ENCODE data around the gene DNLZ.

- TF ChIP-seq, protein P1, sequence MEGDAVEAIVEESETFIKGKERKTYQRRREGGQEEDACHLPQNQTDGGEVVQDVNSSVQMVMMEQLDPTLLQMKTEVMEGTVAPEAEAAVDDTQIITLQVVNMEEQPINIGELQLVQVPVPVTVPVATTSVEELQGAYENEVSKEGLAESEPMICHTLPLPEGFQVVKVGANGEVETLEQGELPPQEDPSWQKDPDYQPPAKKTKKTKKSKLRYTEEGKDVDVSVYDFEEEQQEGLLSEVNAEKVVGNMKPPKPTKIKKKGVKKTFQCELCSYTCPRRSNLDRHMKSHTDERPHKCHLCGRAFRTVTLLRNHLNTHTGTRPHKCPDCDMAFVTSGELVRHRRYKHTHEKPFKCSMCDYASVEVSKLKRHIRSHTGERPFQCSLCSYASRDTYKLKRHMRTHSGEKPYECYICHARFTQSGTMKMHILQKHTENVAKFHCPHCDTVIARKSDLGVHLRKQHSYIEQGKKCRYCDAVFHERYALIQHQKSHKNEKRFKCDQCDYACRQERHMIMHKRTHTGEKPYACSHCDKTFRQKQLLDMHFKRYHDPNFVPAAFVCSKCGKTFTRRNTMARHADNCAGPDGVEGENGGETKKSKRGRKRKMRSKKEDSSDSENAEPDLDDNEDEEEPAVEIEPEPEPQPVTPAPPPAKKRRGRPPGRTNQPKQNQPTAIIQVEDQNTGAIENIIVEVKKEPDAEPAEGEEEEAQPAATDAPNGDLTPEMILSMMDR (IDR thresholded peaks at IDR 0.05): no peak
- no peak for TF ChIP-seq POLR2AphosphoS5 (IDR thresholded peaks at IDR 0.05)
These were observed 37.3 kb downstream of the DNLZ start for GRCh38 chr9:136326061-136326760.
